ENCODE data around the gene CBX6. TPM values are rescaled to one million over a fixed set of nuclear protein-coding genes. Genes with fewer than 3 reads are reported as not detected.

CBX6 gene
- total RNA-seq, 1 experiment from 2014 or later: 31.4 TPM

DNA sequence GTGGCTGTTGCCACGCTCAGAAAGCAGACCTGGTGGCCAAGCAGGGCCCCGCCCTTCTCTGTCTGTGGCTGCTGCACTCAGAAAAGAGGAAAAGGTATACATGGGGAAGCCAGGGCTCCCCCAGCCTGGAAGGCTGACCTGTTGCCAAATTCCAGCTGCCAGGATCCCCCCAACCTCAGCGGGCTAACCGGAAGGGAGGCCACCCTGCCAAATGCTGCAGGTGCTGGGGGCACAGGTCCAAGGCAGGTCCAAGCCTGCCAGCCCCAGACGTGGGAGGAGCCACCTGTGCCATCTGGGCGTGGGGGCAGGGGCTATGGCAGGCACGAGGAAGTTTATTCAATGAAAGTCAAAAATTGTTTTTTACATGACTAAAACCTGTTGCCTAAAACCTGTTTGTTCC lies 30.8 kb downstream of the CBX6 start:
- Histone ChIP-seq H3K27me3 (ENCODE audit: insufficient read depth, low read length) (peaks cover 21% of the 10 kb centered on the region; the same call in 1 of the 2 replicates), H4K20me1 (ENCODE audit: control insufficient read depth, insufficient read depth, insufficient read length) (peaks cover 3% of the 10 kb centered on the region), H2BK15ac (ENCODE audit: low read depth, low read length) (no peak overlapping the region), H2AK5ac (ENCODE audit: insufficient read length, low read length) (no peak overlapping the region), H3T11ph (ENCODE audit: low read length) (no peak overlapping the region), H3K9ac (ENCODE audit: extremely low read depth, insufficient read length, low read length) (no peak overlapping the region), H3K4me2 (ENCODE audit: insufficient read depth, insufficient read length, low read length) (no peak overlapping the region), H3K18ac (ENCODE audit: insufficient read length, low read depth, low read length) (no peak overlapping the region), H2BK120ac (ENCODE audit: low read depth, low read length, poor library complexity, severe bottlenecking) (no peak overlapping the region), H3K14ac (ENCODE audit: insufficient read depth, low read length) (no peak overlapping the region), H2BK12ac (ENCODE audit: insufficient read length, low read depth, low read length) (no peak overlapping the region), H3K23ac (ENCODE audit: insufficient read length, low read depth, low read length) (no peak overlapping the region), H2AFZ (ENCODE audit: low read length) (no peak overlapping the region), H3K23me2 (ENCODE audit: insufficient read length, low read depth, low read length, poor library complexity, severe bottlenecking) (peaks cover 4% of the 10 kb centered on the region), H3K4ac (ENCODE audit: low read depth, low read length) (no peak overlapping the region), H3K79me2 (ENCODE audit: insufficient read depth, low read length) (peaks cover 2% of the 10 kb centered on the region; the same call in 1 of the 2 replicates), H2BK5ac (ENCODE audit: insufficient read length, low read length) (no peak overlapping the region), H3K56ac (ENCODE audit: insufficient read length, low read depth, low read length) (no peak overlapping the region), H3K9me3 (ENCODE audit: control insufficient read depth, low read depth, low read length) (no peaks in the 10 kb centered on the region), H4K5ac (ENCODE audit: insufficient read length, low read depth, low read length) (no peak overlapping the region), H3K27ac (ENCODE audit: insufficient read length, low read depth, low read length) (no peak overlapping the region), H2BK20ac (ENCODE audit: low read depth, low read length, poor library complexity, severe bottlenecking) (no peak overlapping the region), H4K91ac (ENCODE audit: insufficient read length, low read depth, low read length) (no peak overlapping the region), H3K79me1 (ENCODE audit: insufficient read depth, low read depth, low read length, poor library complexity, severe bottlenecking) (no peaks in the 10 kb centered on the region), H3K4me1 (ENCODE audit: insufficient read depth, low read length) (peaks cover 3% of the 10 kb centered on the region; the same call in 1 of the 2 replicates), H4K8ac (replicated peaks; ENCODE audit: insufficient read length, low read depth, low read length) (no peak overlapping the region)
- Mint-ChIP-seq H3K27me3 (ENCODE audit: low read depth) (peaks cover 62% of the 10 kb centered on the region), H3K4me3 (no peak overlapping the region), H3K27ac (no peak overlapping the region), H3K36me3 (ENCODE audit: insufficient read depth in 1 of 3, low read depth in 3 of 3) (peaks cover 0 to 2% (median 0%) of the 10 kb centered on the region in 3 experiments; a peak in 3 of 7 replicates), H3K4me1 (peaks cover 29 to 40% of the 10 kb centered on the region in 2 experiments), H3K9me3 (no peaks in the 10 kb centered on the region)
- TF ChIP-seq, protein P1, sequence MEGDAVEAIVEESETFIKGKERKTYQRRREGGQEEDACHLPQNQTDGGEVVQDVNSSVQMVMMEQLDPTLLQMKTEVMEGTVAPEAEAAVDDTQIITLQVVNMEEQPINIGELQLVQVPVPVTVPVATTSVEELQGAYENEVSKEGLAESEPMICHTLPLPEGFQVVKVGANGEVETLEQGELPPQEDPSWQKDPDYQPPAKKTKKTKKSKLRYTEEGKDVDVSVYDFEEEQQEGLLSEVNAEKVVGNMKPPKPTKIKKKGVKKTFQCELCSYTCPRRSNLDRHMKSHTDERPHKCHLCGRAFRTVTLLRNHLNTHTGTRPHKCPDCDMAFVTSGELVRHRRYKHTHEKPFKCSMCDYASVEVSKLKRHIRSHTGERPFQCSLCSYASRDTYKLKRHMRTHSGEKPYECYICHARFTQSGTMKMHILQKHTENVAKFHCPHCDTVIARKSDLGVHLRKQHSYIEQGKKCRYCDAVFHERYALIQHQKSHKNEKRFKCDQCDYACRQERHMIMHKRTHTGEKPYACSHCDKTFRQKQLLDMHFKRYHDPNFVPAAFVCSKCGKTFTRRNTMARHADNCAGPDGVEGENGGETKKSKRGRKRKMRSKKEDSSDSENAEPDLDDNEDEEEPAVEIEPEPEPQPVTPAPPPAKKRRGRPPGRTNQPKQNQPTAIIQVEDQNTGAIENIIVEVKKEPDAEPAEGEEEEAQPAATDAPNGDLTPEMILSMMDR (conservative IDR thresholded peaks at IDR 0.05): no peak
- DNase-seq: no peak
- no CpG with 5 or more reads among the region's 7 CpGs for WGBS (ENCODE audit: extremely low coverage, insufficient read length, low lambda C conversion rate)
